ENCODE results near the gene HBS1L. TPM values are rescaled to one million over a fixed set of nuclear protein-coding genes. Genes with fewer than 3 reads are reported as not detected.

Gene HBS1L
- total RNA-seq, 1 donor = 114 TPM

- no peak overlapping the region for H3K4me3 ChIP-seq (ENCODE audit: low read depth, low read length)
- no peak for TF ChIP-seq CTCF (IDR thresholded peaks at IDR 0.05; ENCODE audit: insufficient read depth, low read depth, low read length)
- DNase-seq (ENCODE audit: low read depth) = no peak
Measured at GRCh38 chr6:134956032-134956431, 98.6 kb downstream of the HBS1L start.

GRCh38 chr6:134954272-134955000 is 100.2 kb downstream of the HBS1L start:
- TF ChIP-seq CTCF (IDR thresholded peaks at IDR 0.05; ENCODE audit: insufficient read depth, low read depth, low read length) = no peak

GRCh38 chr6:134951494-134952263 is 102.9 kb downstream of the HBS1L start:
- no peak overlapping the region for H3K4me3 ChIP-seq (ENCODE audit: low read depth, low read length)
- TF ChIP-seq CTCF (IDR thresholded peaks at IDR 0.05; ENCODE audit: insufficient read depth, low read depth, low read length) = no peak
- no peak for DNase-seq (ENCODE audit: low read depth)

More at GRCh38 chr6:134954272-134955000, 100.2 kb downstream of the HBS1L start:
- no peak for DNase-seq (ENCODE audit: low read depth)
- no peak overlapping the region for H3K4me3 ChIP-seq (ENCODE audit: low read depth, low read length)

- DNase-seq (ENCODE audit: low read depth) = no peak
- TF ChIP-seq CTCF (IDR thresholded peaks at IDR 0.05; ENCODE audit: insufficient read depth, low read depth, low read length) = no peak
Measured at GRCh38 chr6:134950482-134950881, 104.1 kb downstream of the HBS1L start.

GRCh38 chr6:134949927-134950326 is 104.7 kb downstream of the HBS1L start, which contains the start of gene ALDH8A1:
ALDH8A1 (minus strand) TSS chr6:134950101; CDS start chr6:134950053, 48 bp downstream.
- H3K4me3 ChIP-seq (ENCODE audit: low read depth, low read length) = no peak within 1 kb of the TSS
- no peak for TF ChIP-seq CTCF (IDR thresholded peaks at IDR 0.05; ENCODE audit: insufficient read depth, low read depth, low read length)
- DNase-seq (ENCODE audit: low read depth) = no peak

More at GRCh38 chr6:134950482-134950881, 104.1 kb downstream of the HBS1L start:
- H3K4me3 ChIP-seq (ENCODE audit: low read depth, low read length) = no peak overlapping the region

GRCh38 chr6:134948691-134949090 is 105.9 kb downstream of the HBS1L start:
- DNase-seq (ENCODE audit: low read depth) = no peak
- no peak overlapping the region for H3K4me3 ChIP-seq (ENCODE audit: low read depth, low read length)
- no peak for TF ChIP-seq CTCF (IDR thresholded peaks at IDR 0.05; ENCODE audit: insufficient read depth, low read depth, low read length)

Data from fibroblast of villous mesenchyme (primary cell).